HG02973 (cell line): ENCODE data around the gene SYT7.

ENCODE experiments used
- ATAC-seq: cut with Tn5 transposase; IDR thresholded peaks from one replicate; pipeline ENCODE4 v1.9.1; 2021; ENCODE audit warnings: moderate library complexity; ENCODE audit not compliant: unreplicated experiment

Gene SYT7

GRCh38 chr11:61518032-61518795 lies 62.7 kb downstream of the SYT7 start:
- no peak for ATAC-seq

DNA sequence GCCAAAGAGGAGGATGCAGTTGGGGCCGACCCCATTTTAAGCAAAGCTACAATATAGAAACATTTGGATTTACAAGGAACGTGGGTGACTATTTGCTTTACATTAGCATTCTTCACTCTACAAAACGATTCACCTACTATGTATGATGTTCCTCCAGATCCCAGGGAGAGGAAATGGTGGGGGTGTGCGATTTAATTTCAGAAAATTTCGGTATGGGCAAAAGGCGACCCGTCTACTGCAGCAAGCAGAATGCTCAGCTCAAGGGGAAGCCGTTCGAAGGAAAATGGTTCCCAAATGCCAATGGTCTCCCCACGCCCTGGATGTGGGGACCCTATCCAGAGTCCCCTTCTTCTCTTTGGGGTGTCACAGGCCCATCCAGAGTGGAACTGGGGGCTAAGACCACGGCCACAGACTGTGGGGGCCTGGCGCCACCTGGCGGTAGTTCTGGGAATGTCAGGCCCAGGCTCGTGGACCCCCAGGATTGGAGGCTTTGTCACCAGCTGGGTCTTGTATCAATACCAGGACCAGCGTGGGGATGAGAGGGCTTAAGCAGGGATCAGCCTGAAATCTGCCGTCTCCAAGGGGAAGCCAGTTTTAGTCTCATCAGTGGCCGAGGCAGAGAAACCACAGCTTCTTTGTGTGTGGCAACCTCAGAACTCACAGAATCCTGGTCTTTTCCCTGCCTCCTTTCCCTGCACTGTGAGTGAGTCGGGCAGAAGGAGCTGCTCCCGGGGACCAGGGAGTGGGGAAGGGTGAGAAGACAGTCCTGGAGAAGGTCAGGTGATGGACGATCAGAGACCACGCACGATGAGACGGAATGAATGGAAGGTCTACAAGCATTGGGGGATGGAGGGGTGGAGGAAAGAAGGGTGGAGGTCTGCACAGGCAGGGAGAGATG lies 64.0 kb downstream of the SYT7 start:
- no peak for ATAC-seq

GRCh38 chr11:61516191-61516590 lies 64.7 kb downstream of the SYT7 start:
- no peak for ATAC-seq

GRCh38 chr11:61515686-61516085 lies 65.2 kb downstream of the SYT7 start:
- no peak for ATAC-seq

- ATAC-seq: no peak
These were observed 66.6 kb downstream of the SYT7 start for GRCh38 chr11:61514050-61514917.

GRCh38 chr11:61513143-61513765 lies 67.6 kb downstream of the SYT7 start:
- ATAC-seq: no peak

DNA sequence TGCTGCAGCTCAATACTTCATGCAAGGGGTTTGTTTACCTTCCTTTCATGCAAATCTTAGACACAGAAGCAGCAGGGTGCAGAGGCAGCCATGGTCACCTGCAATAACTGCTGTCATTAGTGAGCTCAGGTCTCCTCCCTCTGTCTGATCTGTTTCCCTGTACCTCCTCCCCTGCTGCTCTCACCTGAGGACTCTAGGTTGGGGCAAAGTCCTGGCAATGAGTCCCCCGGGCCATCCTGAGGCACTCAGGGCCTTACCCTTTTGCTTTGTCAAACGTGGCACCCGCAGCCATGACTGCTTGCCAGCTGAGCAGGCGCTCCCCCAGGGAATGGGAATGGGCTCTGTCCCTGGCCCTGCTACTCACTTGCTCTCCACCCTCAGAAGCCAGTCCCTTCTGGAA lies 68.4 kb downstream of the SYT7 start:
- no peak for ATAC-seq

GRCh38 chr11:61511383-61511782 lies 69.5 kb downstream of the SYT7 start:
- no peak for ATAC-seq

DNA sequence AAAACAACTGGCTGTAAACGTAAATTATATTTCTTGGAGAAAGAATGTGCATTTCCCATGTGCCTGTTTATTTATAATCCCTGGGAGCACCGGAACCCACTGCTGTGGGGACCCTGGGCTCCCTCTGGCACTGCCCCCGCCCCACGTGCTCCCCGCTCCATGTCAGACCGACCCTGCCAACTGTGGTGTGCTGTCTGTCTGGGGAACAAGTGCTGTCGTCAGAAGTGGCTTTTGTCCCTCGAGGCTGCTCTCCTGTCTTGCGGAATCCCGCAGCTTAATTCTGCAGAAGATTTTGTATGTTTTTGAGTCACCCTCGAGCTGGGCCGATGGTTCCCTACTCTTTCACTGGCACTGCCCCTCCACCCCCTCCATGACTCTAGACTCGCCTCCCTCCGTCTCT lies 69.9 kb downstream of the SYT7 start:
- no peak for ATAC-seq

- ATAC-seq: no peak
These were observed 70.5 kb downstream of the SYT7 start for GRCh38 chr11:61510166-61510919.

GRCh38 chr11:61509043-61510029 lies 71.5 kb downstream of the SYT7 start:
- ATAC-seq: no peak

DNA sequence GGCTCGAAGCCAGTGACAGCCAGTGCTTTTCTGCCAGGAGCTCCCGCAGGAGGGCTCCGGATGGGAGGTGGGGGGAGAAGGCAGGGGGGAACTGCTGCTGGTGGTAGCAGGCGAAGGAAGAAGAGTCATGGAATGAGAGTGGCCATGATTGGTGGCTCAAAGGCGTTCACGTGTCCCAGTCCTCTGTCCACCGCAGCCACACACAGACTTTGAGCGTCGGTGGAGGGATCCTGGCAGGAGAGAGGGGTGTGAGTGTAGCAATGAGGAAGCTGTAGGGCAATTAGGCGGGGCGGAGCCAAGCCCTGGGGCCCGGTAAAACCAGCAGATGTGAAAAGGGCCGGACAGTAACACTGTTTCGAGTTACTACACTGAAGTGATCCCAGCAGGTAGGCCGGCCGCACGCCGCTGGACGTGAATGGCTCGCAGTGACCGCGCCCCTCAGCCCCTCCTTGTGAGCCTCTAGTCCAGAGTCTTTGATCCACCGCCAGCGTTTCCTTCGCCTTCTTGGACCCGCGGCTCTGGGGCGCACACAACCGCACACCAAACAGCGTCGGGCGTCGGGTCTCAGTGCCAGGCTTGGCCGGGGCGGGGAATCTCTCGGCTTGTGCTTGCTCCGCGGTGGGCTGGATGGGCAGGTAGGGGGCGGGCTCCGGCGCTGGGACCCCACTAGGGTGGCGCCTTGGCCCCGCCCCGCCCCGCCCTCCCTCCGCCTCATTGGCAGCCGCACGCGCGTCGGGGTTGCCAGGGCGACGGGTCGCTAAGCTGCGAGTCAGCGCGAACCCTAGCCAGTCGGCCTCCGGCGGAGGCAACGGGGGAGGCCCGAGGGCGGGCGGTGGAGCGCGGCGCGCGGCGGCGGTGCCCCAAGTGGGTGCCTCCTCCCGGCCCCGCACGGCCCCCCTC lies 72.7 kb downstream of the SYT7 start, which contains the start of gene LRRC10B:
TSS of gene LRRC10B (plus strand) at position 788 of the 900 bp plus-strand sequence. CDS start 250 bp downstream, outside the sequence.
- ATAC-seq: no peak

DNA sequence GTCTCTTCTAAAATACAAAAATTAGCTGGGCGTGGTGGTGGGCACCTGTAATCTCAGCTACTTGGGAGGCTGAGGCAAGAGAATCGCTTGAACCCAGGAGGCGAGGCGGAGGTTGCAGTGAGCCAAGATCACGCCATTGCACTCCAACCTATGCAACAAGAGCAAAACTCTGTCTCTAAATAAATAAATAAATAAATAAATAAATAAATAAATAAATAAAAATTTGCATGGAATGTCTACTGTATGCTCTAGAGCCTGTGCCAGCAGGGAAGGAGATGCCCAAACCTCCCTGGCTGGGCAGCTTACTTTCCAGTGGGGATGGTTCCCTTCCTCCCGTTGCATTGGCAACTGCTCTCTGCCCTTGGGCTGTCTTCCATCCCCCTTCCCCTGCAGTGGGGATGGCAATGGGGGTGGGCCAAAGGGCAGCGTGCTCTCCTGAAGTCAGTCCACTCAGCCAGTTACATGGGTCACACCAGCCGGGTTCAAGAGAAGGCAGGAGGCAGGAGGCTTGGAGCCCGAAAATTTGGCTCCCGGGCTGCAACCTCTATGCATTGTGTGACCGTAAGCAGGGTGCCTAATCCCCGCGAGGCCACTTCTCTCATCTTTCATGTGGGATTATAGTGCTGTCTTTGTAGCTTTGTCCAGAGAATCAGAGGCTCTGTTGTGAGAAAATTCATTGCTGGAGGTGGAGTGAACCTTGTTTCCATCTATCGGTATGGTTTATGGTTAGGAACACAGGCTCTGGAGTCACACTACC lies 73.7 kb downstream of the SYT7 start:
- ATAC-seq: no peak

DNA sequence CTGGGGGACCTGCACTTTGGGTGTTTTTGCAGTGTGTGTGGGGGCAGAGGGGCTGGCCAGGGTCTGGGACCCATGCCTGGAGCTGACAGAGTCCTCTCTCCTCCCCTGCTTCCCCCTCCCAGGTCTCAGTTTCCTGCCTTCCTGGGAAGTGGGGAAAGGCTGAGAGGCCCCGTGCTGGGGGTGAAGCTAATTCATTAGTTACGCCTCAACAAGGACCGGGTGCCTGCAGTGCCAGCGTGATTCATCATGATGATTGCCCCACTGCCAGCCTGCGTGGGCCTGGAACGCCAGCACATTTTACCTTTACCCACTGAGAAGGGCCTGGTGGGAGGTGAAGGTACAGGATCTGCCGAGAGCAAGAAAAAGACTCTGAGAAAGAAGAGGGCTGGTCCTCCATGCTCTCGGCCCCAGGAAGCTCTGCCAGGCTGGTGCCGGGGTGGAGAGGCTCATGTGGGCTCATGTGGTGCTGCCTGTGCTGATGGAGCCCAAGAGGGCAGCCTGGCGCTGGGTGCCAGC lies 75.2 kb downstream of the SYT7 start:
- ATAC-seq: no peak

DNA sequence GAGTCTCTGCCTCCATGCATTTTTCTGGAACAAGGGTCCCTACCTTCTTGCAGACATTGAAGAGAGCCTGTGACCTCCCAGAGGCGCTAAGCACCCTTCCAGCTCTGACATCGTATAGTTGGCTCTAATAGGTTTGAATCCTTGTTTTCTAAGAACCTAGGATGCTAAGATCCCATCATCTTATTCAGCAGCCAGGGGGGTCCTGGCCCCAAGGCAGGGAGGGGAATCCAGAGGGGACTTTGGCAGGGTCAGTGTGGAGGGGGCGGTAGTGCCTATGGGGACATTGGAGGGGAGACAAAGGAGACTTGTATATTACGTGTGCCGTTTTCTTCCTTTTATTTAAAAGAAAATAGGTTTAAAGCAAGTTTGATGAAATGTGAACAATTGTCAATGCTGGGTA lies 75.8 kb downstream of the SYT7 start:
- ATAC-seq: no peak

DNA sequence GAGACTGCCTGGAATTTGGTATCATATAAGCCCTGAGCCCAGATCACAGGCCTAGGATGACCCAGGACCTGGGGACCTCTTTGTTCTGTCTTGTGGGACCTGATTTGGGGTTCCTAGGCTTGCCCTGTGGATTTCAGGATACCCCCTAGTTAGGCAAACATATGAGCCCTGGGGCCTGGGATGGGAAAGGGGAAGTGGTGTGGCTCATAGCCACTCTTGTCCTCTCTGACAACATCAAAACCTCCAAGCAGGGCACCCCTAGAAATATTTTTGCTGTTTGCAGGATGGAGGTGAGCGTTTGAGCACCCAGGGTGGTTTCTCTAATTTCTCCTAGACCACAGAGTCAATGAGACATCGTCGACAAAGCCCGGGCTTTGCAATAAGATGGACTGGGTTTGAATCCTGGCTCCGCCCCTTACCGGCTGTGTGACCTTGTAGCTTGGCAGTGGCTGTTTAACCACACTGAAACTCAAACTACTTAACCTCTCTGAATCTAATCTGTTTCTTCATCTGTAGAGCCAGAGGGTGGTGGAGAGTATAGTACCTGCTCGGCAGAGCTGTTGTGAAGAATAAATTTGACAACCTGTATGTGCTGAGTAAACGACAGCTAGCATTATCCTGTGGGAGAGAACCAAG lies 77.6 kb downstream of the SYT7 start:
- no peak for ATAC-seq
